GM21737 (cell line): ENCODE data around the gene CYSRT1.

Experiments
- ATAC-seq: cut with Tn5 transposase; IDR thresholded peaks from one replicate; pipeline ENCODE4 v1.9.1; 2021; ENCODE audit warnings: mild to moderate bottlenecking, moderate library complexity; ENCODE audit not compliant: unreplicated experiment

CYSRT1 gene

GRCh38 chr9:137224830-137225694 lies at the start of gene CYSRT1:
CYSRT1 (plus strand) TSS chr9:137225174; CDS start chr9:137225622, 448 bp downstream.
- ATAC-seq = no peak

- ATAC-seq = no peak
These were observed 49.5 kb upstream of the CYSRT1 start for GRCh38 chr9:137175345-137175961.

- ATAC-seq = no peak
These were observed 48.4 kb upstream of the CYSRT1 start for GRCh38 chr9:137176302-137177182.

GRCh38 chr9:137178201-137178938 lies 46.6 kb upstream of the CYSRT1 start:
- no peak for ATAC-seq

- ATAC-seq = no peak
These were observed 45.9 kb upstream of the CYSRT1 start for GRCh38 chr9:137178939-137179630.

GRCh38 chr9:137179761-137180160 lies 45.2 kb upstream of the CYSRT1 start:
- no peak for ATAC-seq

- no peak for ATAC-seq
These were observed 44.5 kb upstream of the CYSRT1 start for GRCh38 chr9:137180491-137180890.

GRCh38 chr9:137181680-137182079 lies 43.3 kb upstream of the CYSRT1 start:
- ATAC-seq = no peak

- ATAC-seq = no peak
These were observed 42.1 kb upstream of the CYSRT1 start for GRCh38 chr9:137182836-137183235.

GRCh38 chr9:137183980-137184595 lies 40.9 kb upstream of the CYSRT1 start:
- ATAC-seq = no peak

GRCh38 chr9:137184881-137185660 lies 39.9 kb upstream of the CYSRT1 start:
- no peak for ATAC-seq

GRCh38 chr9:137185921-137186320 lies 39.1 kb upstream of the CYSRT1 start:
- no peak for ATAC-seq

GRCh38 chr9:137186385-137186784 lies 38.6 kb upstream of the CYSRT1 start:
- no peak for ATAC-seq

GRCh38 chr9:137187386-137187785 lies 37.6 kb upstream of the CYSRT1 start:
- no peak for ATAC-seq

- ATAC-seq = no peak
These were observed 36.9 kb upstream of the CYSRT1 start for GRCh38 chr9:137188086-137188489.

- ATAC-seq = peak; percentile 66
These were observed 36.3 kb upstream of the CYSRT1 start, which contains the start of the genes ANAPC2 and SSNA1 for GRCh38 chr9:137188490-137189296. ANAPC2 (minus strand) TSS chr9:137188560; CDS start chr9:137188532, 28 bp downstream. SSNA1 (plus strand) TSS chr9:137188676; CDS start chr9:137188727, 51 bp downstream.
